Esophagus muscularis mucosa (tissue), 4 donors: ENCODE data around the gene AHCYL1.

ENCODE experiments used
- CTCF ChIP-seq, 3 experiments: fragments of 200-600 bp in 2 of 3; fragments of 450-650 bp in 1 of 3; sonication (generic) in 2 of 3; IDR thresholded peaks; one replicate each; pipeline ENCODE4 v1.5.1; 2017 to 2019; ENCODE audit warnings: antibody characterized with exemption in 3 of 3, mild to moderate bottlenecking in 2 of 3, moderate library complexity in 1 of 3
- EP300 ChIP-seq: sonication (generic); formaldehyde crosslinking; IDR thresholded peaks from one replicate; pipeline ENCODE4 v1.6.1; 2017; ENCODE audit warnings: antibody characterized with exemption
- POLR2A ChIP-seq: fragments of 450-650 bp; IDR thresholded peaks from one replicate; pipeline ENCODE4 v1.6.1; 2017; ENCODE audit warnings: antibody characterized with exemption, moderate library complexity, mild to moderate bottlenecking, low read depth

GRCh38 chr1:110065841-110066240, 81.3 kb downstream of the AHCYL1 start:
- TF ChIP-seq CTCF (IDR thresholded peaks at IDR 0.05) (no peak), POLR2A (no peak), EP300 (no peak)
